HepG2 (cell line): ENCODE results near the gene KSR1. TPM values are rescaled to one million over a fixed set of nuclear protein-coding genes. Genes with fewer than 3 reads are reported as not detected.

ENCODE experiments used
- ATAC-seq: fragments of 200-7000 bp; cut with Tn5 transposase; 3 replicates; pipeline ENCODE4 v1.9.1; 2020; ENCODE audit warnings: mild to moderate bottlenecking, moderate library complexity
- BruUV-seq: library from RNA; stranded (reverse); fragments of 400-500 nt; replicated peaks from 2 replicates; lab custom pipeline; 2021; lab: Mats Ljungman, UMichigan
- CTCF ChIA-PET: fragments of 300-600 bp; formaldehyde crosslinking; extraction: SDS; loops from one replicate; lab custom pipeline; 2021; ENCODE audit warnings: low total read pairs, inconsistent platforms, low intra/inter-chr PET ratio; lab: Yijun Ruan, JAX
- POLR2A ChIA-PET: fragments of 350-600 bp; sonication (Branson Sonifier 250); formaldehyde crosslinking; loops from one replicate; lab custom pipeline; 2020; ENCODE audit warnings: antibody characterized with exemption, inconsistent platforms; lab: Yijun Ruan, JAX
- DNase-seq: peaks from one replicate; pipeline ENCODE4 v3.0.0-alpha.2; 2015; ENCODE audit warnings: low spot score
- FAIRE-seq: peaks from 3 replicates; lab custom pipeline; 2011; peaks lifted over from hg19 to GRCh38; lab: Jason Lieb, UNC
- H2AFZ ChIP-seq: one replicate; pipeline ENCODE4 v1.6.1; 2011; ENCODE audit warnings: low read length, inconsistent platforms
- H3K27ac ChIP-seq: fragments of 300-600 bp; 3 replicates; pipeline ENCODE4 v1.8.0; 2011; ENCODE audit warnings: mixed run types, mild to moderate bottlenecking, mixed read lengths, low read length, inconsistent platforms; ENCODE audit not compliant: insufficient read depth; ENCODE audit errors: extremely low read length
- H3K27me3 ChIP-seq, 2 experiments: fragments of 200-600 bp in 1 of 2; 2 replicates in 1 of 2; 3 replicates in 1 of 2; pipeline versions ENCODE4 v1.6.0 to v1.8.0; 2011; ENCODE audit warnings: low read length in 2 of 2, mild to moderate bottlenecking in 2 of 2, moderate library complexity in 2 of 2, inconsistent platforms in 1 of 2; ENCODE audit not compliant: insufficient read depth in 2 of 2, control insufficient read depth in 1 of 2
- H3K36me3 ChIP-seq, 2 experiments: fragments of 200-600 bp in 1 of 2; replicated peaks in 1 of 2; 2 replicates in 1 of 2; 3 replicates in 1 of 2; pipeline versions ENCODE4 v1.5.1 to v1.8.0; 2011; ENCODE audit warnings: low read length in 2 of 2, inconsistent platforms in 1 of 2; ENCODE audit not compliant: insufficient read depth in 2 of 2, control insufficient read depth in 1 of 2
- H3K4me1 ChIP-seq: 2 replicates; pipeline ENCODE4 v1.5.1; 2012; ENCODE audit warnings: low read length, inconsistent platforms; ENCODE audit not compliant: insufficient read depth
- H3K4me2 ChIP-seq: 2 replicates; pipeline ENCODE4 v1.6.0; 2011; ENCODE audit warnings: low read depth, low read length, inconsistent platforms
- H3K4me3 ChIP-seq, 3 experiments: fragments of 200-600 bp in 1 of 3; sonication (generic), shearing (Covaris generic) in 1 of 3; replicated peaks in 1 of 3; 2 replicates each; pipeline ENCODE4 v1.5.1; 2011 to 2016; ENCODE audit warnings: low read length in 3 of 3, inconsistent platforms in 2 of 3, low read depth in 2 of 3, mild to moderate bottlenecking in 2 of 3, control low read depth in 1 of 3, mixed read lengths in 1 of 3; ENCODE audit not compliant: insufficient read depth in 1 of 3
- H3K79me2 ChIP-seq: one replicate; pipeline ENCODE4 v1.6.1; 2011; ENCODE audit warnings: low read length, inconsistent platforms; ENCODE audit not compliant: insufficient read depth
- H3K9ac ChIP-seq: 2 replicates; pipeline ENCODE4 v1.6.0; 2011; ENCODE audit warnings: mild to moderate bottlenecking, low read depth, low read length, inconsistent platforms; ENCODE audit not compliant: insufficient read depth
- H3K9me3 ChIP-seq: 2 replicates; pipeline ENCODE4 v1.5.1; 2012; ENCODE audit warnings: mild to moderate bottlenecking, low read length
- H4K20me1 ChIP-seq: 2 replicates; pipeline ENCODE4 v1.6.0; 2011; ENCODE audit warnings: inconsistent platforms, mild to moderate bottlenecking, low read length, moderate library complexity; ENCODE audit not compliant: insufficient read depth
- ATF7-NPFF ChIP-seq: sonication (generic); formaldehyde crosslinking; IDR thresholded peaks from 2 replicates; pipeline ENCODE4 v1.8.1; 2023; ENCODE audit warnings: mild to moderate bottlenecking, low read depth, missing genetic modification reagents, moderate library complexity
- CAMTA2 ChIP-seq: sonication (generic); formaldehyde crosslinking; IDR thresholded peaks from 2 replicates; pipeline ENCODE4 v1.4.0; 2020; ENCODE audit warnings: mild to moderate bottlenecking, missing genetic modification reagents, borderline replicate concordance
- MYNN ChIP-seq: sonication (generic); formaldehyde crosslinking; IDR thresholded peaks from 2 replicates; pipeline ENCODE4 v1.4.0; 2020; ENCODE audit warnings: mild to moderate bottlenecking, low read depth, missing genetic modification reagents
- RAD21 ChIP-seq: fragments of 450-650 bp; formaldehyde crosslinking; IDR thresholded peaks from 2 replicates; pipeline ENCODE4 v1.5.0; 2020; ENCODE audit warnings: mild to moderate bottlenecking
- RBM39 ChIP-seq: fragments of 200-400 bp; formaldehyde crosslinking; IDR thresholded peaks from one replicate; pipeline ENCODE4 v1.6.1; 2018; ENCODE audit warnings: antibody characterized with exemption, mild to moderate bottlenecking, low read depth, low read length; ENCODE audit not compliant: poor library complexity, severe bottlenecking
- ZNF326 ChIP-seq: sonication (generic); formaldehyde crosslinking; IDR thresholded peaks from 2 replicates; pipeline ENCODE4 v1.4.0; 2020; ENCODE audit warnings: missing genetic modification reagents, borderline replicate concordance
- ZNF350 ChIP-seq: sonication (generic); formaldehyde crosslinking; IDR thresholded peaks from 2 replicates; pipeline ENCODE4 v1.4.0; 2020; ENCODE audit warnings: mild to moderate bottlenecking, low read depth, missing genetic modification reagents, borderline replicate concordance
- WGBS: methylation state at CpG from one replicate; pipeline ENCODE4 v1.1.6; 2017; ENCODE audit warnings: low lambda C conversion rate; 5-methylcytosine and 5-hydroxymethylcytosine counted together
- in situ Hi-C: cut with HindIII; loops from 2 replicates; pipeline ENCODE4 v1.10.0; 2017; ENCODE audit warnings: low pct_unique_long_range_greater_than_20kb; ENCODE audit not compliant: extremely low pct_ligation_motif_present
- intact Hi-C: fragments of 100-400 bp; cut with micrococcal nuclease; formaldehyde crosslinking; loops from one replicate; pipeline ENCODE4 v1.10.0; 2022; ENCODE audit not compliant: unreplicated experiment
- polyA plus RNA-seq, 8 experiments: library from polyadenylated mRNA; depleted of rRNA in 3 of 8; stranded (reverse) in 7 of 8; unstranded in 1 of 8; fragments of >200 nt; fragmentation: Illumina TruSeq in 4 of 8; extraction: Trizol in 4 of 8; gene quantifications; 2 replicates each; pipeline versions ENCODE4 v1.2.1 to v1.2.3, GENCODE V29; 2011 to 2016; ENCODE audit warnings: low read depth in 4 of 8, missing spikeins in 1 of 8, mixed read lengths in 1 of 8; ENCODE audit not compliant: insufficient read depth in 1 of 8
- total RNA-seq, 5 experiments: library from RNA; depleted of rRNA; stranded (reverse); fragments of >200 nt; fragmentation: Illumina TruSeq; extraction: Trizol; gene quantifications; 2 replicates each; pipeline ENCODE4 v1.2.3, GENCODE V29; 2016; ENCODE audit warnings: low read depth in 1 of 5

The KSR1 gene
- total and polyA plus RNA-seq, 2 of the 13 experiments (the other 11 are each of a cell fraction or from before 2014, with no cell fraction given) = 10.1 to 16.6 TPM

- no peak overlapping the region for H2AFZ ChIP-seq
- no peak overlapping the region for H3K9ac ChIP-seq
- 3% methylated on average over 6 of the region's 6 CpGs for WGBS
- BruUV-seq = no TSS peak
- ATAC-seq (no peak), FAIRE-seq (no peak), DNase-seq (no peak)
- TF ChIP-seq MYNN (CRISPR knock-in tag) (no peak), ATF7-NPFF (CRISPR knock-in tag) (no peak), CAMTA2 (CRISPR knock-in tag) (no peak)
- no peak overlapping the region for H3K4me2 ChIP-seq
- H3K27me3 ChIP-seq = peaks cover 4% of the 10 kb centered on the region in 2 experiments; a peak in 3 of 5 replicates
- no peaks in the 10 kb centered on the region for H3K4me1 ChIP-seq
- H3K9me3 ChIP-seq = no peaks in the 10 kb centered on the region
- H3K4me3 ChIP-seq = no peak overlapping the region
- no peaks in the 10 kb centered on the region for H3K36me3 ChIP-seq
- in situ Hi-C loops (loop anchor here (5.0 to 10.0 kb wide), 2 partner anchors 98 to 225 kb away; no protein-coding TSS in a partner anchor), intact Hi-C loops (no loop called here)
- no peaks in the 10 kb centered on the region for H3K79me2 ChIP-seq
- ChIA-PET POLR2A (no interaction called here), CTCF (no interaction called here)
- no peak overlapping the region for H3K27ac ChIP-seq
- H4K20me1 ChIP-seq = no peaks in the 10 kb centered on the region
Observed at GRCh38 chr17:27659683-27660082, 203.4 kb downstream of the KSR1 start.

GRCh38 chr17:27660436-27660835, 204.2 kb downstream of the KSR1 start:
- BruUV-seq = no TSS peak
- Histone ChIP-seq H3K9ac (no peak overlapping the region), H3K4me2 (no peak overlapping the region), H2AFZ (no peak overlapping the region), H3K4me1 (no peaks in the 10 kb centered on the region), H3K9me3 (no peaks in the 10 kb centered on the region), H4K20me1 (no peaks in the 10 kb centered on the region), H3K36me3 (no peaks in the 10 kb centered on the region), H3K4me3 (no peak overlapping the region), H3K27me3 (peaks cover 4 to 5% of the 10 kb centered on the region in 2 experiments; a peak in 3 of 5 replicates), H3K79me2 (no peaks in the 10 kb centered on the region), H3K27ac (no peak overlapping the region)
- in situ Hi-C loops (no loop called here), intact Hi-C loops (no loop called here)
- ATAC-seq = no peak
- no peak for FAIRE-seq
- TF ChIP-seq RAD21 (CRISPR knock-in tag) = no peak
- no peak for TF ChIP-seq ZNF350 (CRISPR knock-in tag)
- no peak for TF ChIP-seq RBM39
- no peak for TF ChIP-seq ZNF326 (CRISPR knock-in tag)
- ChIA-PET POLR2A (no interaction called here), CTCF (no interaction called here)
- DNase-seq = no peak
- WGBS = no CpG with 5 or more reads among the region's 3 CpGs
